Heart left ventricle (tissue), 16 donors: ENCODE measurements around the gene JPT1. TPM values are rescaled to one million over a fixed set of nuclear protein-coding genes. Genes with fewer than 3 reads are reported as not detected.

ENCODE experiments used
- ATAC-seq, 4 donors: fragments of 200-7000 bp; cut with Tn5 transposase; one replicate each; pipeline ENCODE4 v1.9.1; 2020 to 2022; ENCODE audit warnings: moderate library complexity in 4 of 4, mild to moderate bottlenecking in 3 of 4, moderate number of reproducible peaks in 1 of 4
- DNase-seq, 5 donors: peaks; one replicate each; pipeline ENCODE4 v3.0.0-alpha.2; 2020
- H3K27ac ChIP-seq, 12 donors: fragments of 200-600 bp; sonication (generic) in 4 of 12; one replicate each; pipeline versions ENCODE4 v1.5.0 to v1.8.0; 2016 to 2022; ENCODE audit warnings: mild to moderate bottlenecking in 2 of 12
- H3K27me3 ChIP-seq, 9 donors: fragments of 200-600 bp; sonication (generic) in 2 of 9; one replicate each; pipeline versions ENCODE4 v1.5.1 to v1.8.0; 2016 to 2022; ENCODE audit warnings: mild to moderate bottlenecking in 3 of 9
- H3K36me3 ChIP-seq, 9 donors: fragments of 200-600 bp; sonication (generic) in 2 of 9; one replicate each; pipeline versions ENCODE4 v1.5.0 to v1.8.0; 2018 to 2022; ENCODE audit warnings: mild to moderate bottlenecking in 2 of 9
- H3K4me1 ChIP-seq, 12 donors: fragments of 200-600 bp; sonication (generic) in 4 of 12; one replicate each; pipeline versions ENCODE4 v1.5.0 to v1.8.0; 2016 to 2022; ENCODE audit warnings: mild to moderate bottlenecking in 3 of 12
- H3K4me3 ChIP-seq, 12 donors: fragments of 200-600 bp; sonication (generic) in 4 of 12; one replicate each; pipeline versions ENCODE4 v1.5.0 to v1.8.0; 2017 to 2022; ENCODE audit warnings: mild to moderate bottlenecking in 9 of 12, moderate library complexity in 4 of 12
- H3K9me3 ChIP-seq, 12 donors: fragments of 200-600 bp; sonication (generic) in 4 of 12; one replicate each; pipeline versions ENCODE4 v1.5.0 to v1.8.0; 2016 to 2022; ENCODE audit warnings: mild to moderate bottlenecking in 1 of 12
- CTCF ChIP-seq, 12 donors: fragments of 200-600 bp; sonication (generic) in 4 of 12; IDR thresholded peaks; one replicate each; pipeline versions ENCODE4 v1.5.0 to v1.8.0; 2018 to 2022; ENCODE audit warnings: antibody characterized with exemption in 12 of 12, mild to moderate bottlenecking in 5 of 12
- POLR2A ChIP-seq, 2 donors: fragments of 450-650 bp; IDR thresholded peaks; one replicate each; pipeline ENCODE4 v1.6.1; 2017; ENCODE audit warnings: antibody characterized with exemption in 2 of 2, mild to moderate bottlenecking in 2 of 2, moderate library complexity in 2 of 2
- WGBS, 4 donors: extraction: QIAGEN DNeasy Blood & Tissue Kit in 2 of 4; methylation state at CpG; one replicate each; pipeline versions ENCODE4 v1.1.5 to v1.1.7; 2013 to 2018; 5-methylcytosine and 5-hydroxymethylcytosine counted together
- intact Hi-C, 10 donors: fragments of 100-400 bp; cut with DNase I; formaldehyde crosslinking; loops; one replicate each; pipeline versions ENCODE4 v1.11.1 to v1.14.2; 2022
- polyA plus RNA-seq, 2 donors: library from polyadenylated mRNA; stranded (reverse); fragments of 200-250 nt; gene quantifications; one replicate each; pipeline ENCODE4 v1.2.3, GENCODE V29; 2013
- total RNA-seq, 9 donors: library from RNA; depleted of rRNA in 2 of 9; stranded (reverse); fragments of >200 nt in 2 of 9; fragmentation: NEBNext Ultra II Directional in 3 of 9; extraction: Animal tissue kit (Norgen Biotek cat#: 25700) in 3 of 9; gene quantifications; one replicate each; pipeline versions ENCODE4 v1.1.0 to v1.2.4, GENCODE V29; 2016 to 2023
- donor health status: ischemic (EF 13 %, LVEDD 7.1; RV severe dilation, severe dysfunction).
- donor health status: healthy with polysubstance abuse.
- donor health status: DM: no; HTN: yes; CAD: no.
- donor health status: DM: no; HTN: no; CAD: no.
- donor health status: ischemic (EF 25% LVEDD 6.9; RV normal size, moderate dysfunction).
- donor health status: ischemic (EF 25% LVEDD 5.7; RV mildly dilated, moderate dysfunction).
- donor health status: healthy.
- donor health status: DM: yes; HTN: yes; CAD: no.
- donor health status: ischemic (EF 35%, LVEDD 5.7; RV mildly dilated, moderate dysfunction).
- donor health status: nonischemic (EF 11% LVEDD 7.7; RV severe dilation, severe dysfunction).
- donor health status: DM: yes; HTN: yes; CAD: no.
- donor health status: PGD.
- donor health status: ischemic (EF 29% LVEDD 5.4; RV normal size, mild dysfunction).
- donor health status: nonischemic (EF 23%, LVEDD 6.1; RV moderate dilation, normal function).

Gene JPT1
- total and polyA plus RNA-seq, 11 donors = 10.4 to 68.0 (median 17.6) TPM

GRCh38 chr17:75191584-75191983, 37.3 kb upstream of the JPT1 start:
- WGBS, 4 donors = 64 to 72% (median 71%) methylated on average over 4 of the region's 4 CpGs
- Histone ChIP-seq H3K9me3 (no peaks in the 10 kb centered on the region), H3K27ac (no peak overlapping the region), H3K4me3 (no peak overlapping the region), H3K4me1 (peaks cover 0 to 9% (median 0%) of the 10 kb centered on the region in 12 donors), H3K27me3 (no peaks in the 10 kb centered on the region), H3K36me3 (no peaks in the 10 kb centered on the region)
- DNase-seq = no peak
- intact Hi-C loops = no loop called here
- ATAC-seq = no peak
- TF ChIP-seq POLR2A (IDR thresholded peaks at IDR 0.05) = no peak
- no peak for TF ChIP-seq CTCF (IDR thresholded peaks at IDR 0.05)

GRCh38 chr17:75188614-75189013, 34.3 kb upstream of the JPT1 start:
- no peak for ATAC-seq

GRCh38 chr17:75183999-75184884, 29.9 kb upstream of the JPT1 start:
- DNase-seq (no peak), ATAC-seq (no peak)
- no peak overlapping the region for H3K4me3 ChIP-seq
- no peaks in the 10 kb centered on the region for H3K9me3 ChIP-seq
- intact Hi-C loops = loop anchor here in 3 of 10 donors (2.0 to 10.0 kb wide), 5 partner anchors 21 to 199 kb away; partner anchors contain the start of genes CDR2L (in 1 of the 3), JPT1 (in 1 of the 3) and NUP85 (in 1 of the 3)
- TF ChIP-seq CTCF (IDR thresholded peaks at IDR 0.05) = no peak
- no peak for TF ChIP-seq POLR2A (IDR thresholded peaks at IDR 0.05)
- H3K36me3 ChIP-seq = peaks cover 0 to 17% (median 15%) of the 10 kb centered on the region in 9 donors
- H3K27ac ChIP-seq = peak overlapping the region in 4 of 12 donors; percentile 96 to 100 (median 99)
- no peaks in the 10 kb centered on the region for H3K27me3 ChIP-seq
- 85 to 89% (median 86%) methylated on average over 9 of the region's 9 CpGs for WGBS, 4 donors
- H3K4me1 ChIP-seq = peaks cover 0 to 36% (median 23%) of the 10 kb centered on the region in 12 donors

More at GRCh38 chr17:75188614-75189013, 34.3 kb upstream of the JPT1 start:
- peaks cover 0 to 12% (median 0%) of the 10 kb centered on the region in 12 donors for H3K4me1 ChIP-seq
- H3K9me3 ChIP-seq = no peaks in the 10 kb centered on the region
- H3K4me3 ChIP-seq = no peak overlapping the region
- H3K27ac ChIP-seq = no peak overlapping the region
- H3K36me3 ChIP-seq = no peaks in the 10 kb centered on the region
- TF ChIP-seq CTCF (IDR thresholded peaks at IDR 0.05) (no peak), POLR2A (IDR thresholded peaks at IDR 0.05) (no peak)
- 87 to 96% (median 90%) methylated on average over 6 of the region's 6 CpGs for WGBS, 4 donors
- no peak for DNase-seq
- H3K27me3 ChIP-seq = no peaks in the 10 kb centered on the region
- intact Hi-C loops = loop anchor here in 1 of 10 donors (10.0 kb wide), 1 partner anchor 204 kb away; the partner anchor contains the start of gene CDR2L
